Activated B cell treated with CpG ODN at 0.5 μM for 24 hours (primary cell): ENCODE measurements around the gene SART1. TPM values are rescaled to one million over a fixed set of nuclear protein-coding genes. Genes with fewer than 3 reads are reported as not detected.

Source experiments
- ATAC-seq: fragments of 200-7000 bp; cut with Tn5 transposase; one replicate; pipeline ENCODE4 v1.10.0; 2021; ENCODE audit warnings: low read depth, mild to moderate bottlenecking, moderate library complexity
- CTCF ChIA-PET: fragments of 350-600 bp; sonication (Branson Sonifier 250); formaldehyde crosslinking; loops from one replicate; lab custom pipeline; 2021; ENCODE audit warnings: antibody characterized with exemption; lab: Charles Lee
- POLR2A ChIA-PET: fragments of 350-600 bp; sonication (Branson Sonifier 250); formaldehyde crosslinking; loops from one replicate; lab custom pipeline; 2021; ENCODE audit warnings: antibody characterized with exemption; lab: Charles Lee
- DNase-seq: peaks from one replicate; pipeline ENCODE4 v3.0.0; 2022
- H3K27ac Mint-ChIP-seq: one replicate; pipeline ENCODE4 v1.8.0; 2020; ENCODE audit warnings: mixed read lengths
- H3K27me3 Mint-ChIP-seq: one replicate; pipeline ENCODE4 v1.8.0; 2021; ENCODE audit warnings: mixed read lengths
- H3K36me3 Mint-ChIP-seq: one replicate; pipeline ENCODE4 v1.8.0; 2021; ENCODE audit warnings: low read depth, mixed read lengths
- H3K4me1 Mint-ChIP-seq: one replicate; pipeline ENCODE4 v1.8.0; 2021; ENCODE audit warnings: mixed read lengths
- H3K4me3 Mint-ChIP-seq: one replicate; pipeline ENCODE4 v1.8.0; 2020; ENCODE audit warnings: mild to moderate bottlenecking, mixed read lengths
- H3K9me3 Mint-ChIP-seq: one replicate; pipeline ENCODE4 v1.8.0; 2020; ENCODE audit warnings: mixed read lengths
- intact Hi-C: fragments of 100-400 bp; cut with micrococcal nuclease; formaldehyde crosslinking; loops from one replicate; pipeline ENCODE4 v1.15.1; 2024
- total RNA-seq: library from RNA; stranded (reverse); gene quantifications from 2 replicates; pipeline ENCODE4 v1.2.3, GENCODE V29; 2022
- TF ChIP-seq, protein P1 (sequence below): fragments of 200-600 bp; IDR thresholded peaks from one replicate; pipeline ENCODE4 v1.8.0; 2022; ENCODE audit warnings: antibody characterized with exemption, mild to moderate bottlenecking

SART1 gene
- total RNA-seq, 1 donor from 2014 or later, result 86.6 TPM

DNA sequence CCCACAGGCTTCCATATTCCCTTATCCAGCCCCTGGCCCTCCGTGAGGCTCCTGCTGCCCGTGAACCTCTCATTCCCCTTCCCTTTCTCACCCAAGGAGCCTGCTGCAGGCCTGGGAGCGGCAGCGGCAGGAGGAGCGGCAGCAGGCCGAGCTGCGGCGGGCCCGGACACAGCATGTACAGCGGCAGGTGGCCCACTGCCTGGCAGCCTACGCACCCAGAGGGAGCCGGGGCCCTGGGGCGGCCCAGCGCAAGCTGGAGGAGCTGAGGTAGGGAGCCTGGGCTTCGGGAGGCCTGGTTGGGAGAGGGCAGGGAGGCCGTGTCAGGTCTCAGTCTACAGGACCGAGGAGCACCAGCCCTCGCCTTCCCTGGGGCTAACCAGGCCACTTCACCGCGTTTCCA is 8.1 kb upstream of the SART1 start:
- intact Hi-C loops, result no loop called here
- Mint-ChIP-seq H3K27ac (peak overlapping the region; percentile 25), H3K4me3 (no peak overlapping the region), H3K36me3 (no peaks in the 10 kb centered on the region), H3K9me3 (no peaks in the 10 kb centered on the region), H3K4me1 (peaks cover 20% of the 10 kb centered on the region), H3K27me3 (peaks cover 2% of the 10 kb centered on the region)
- no peak for DNase-seq
- no peak for ATAC-seq
- TF ChIP-seq, protein P1, sequence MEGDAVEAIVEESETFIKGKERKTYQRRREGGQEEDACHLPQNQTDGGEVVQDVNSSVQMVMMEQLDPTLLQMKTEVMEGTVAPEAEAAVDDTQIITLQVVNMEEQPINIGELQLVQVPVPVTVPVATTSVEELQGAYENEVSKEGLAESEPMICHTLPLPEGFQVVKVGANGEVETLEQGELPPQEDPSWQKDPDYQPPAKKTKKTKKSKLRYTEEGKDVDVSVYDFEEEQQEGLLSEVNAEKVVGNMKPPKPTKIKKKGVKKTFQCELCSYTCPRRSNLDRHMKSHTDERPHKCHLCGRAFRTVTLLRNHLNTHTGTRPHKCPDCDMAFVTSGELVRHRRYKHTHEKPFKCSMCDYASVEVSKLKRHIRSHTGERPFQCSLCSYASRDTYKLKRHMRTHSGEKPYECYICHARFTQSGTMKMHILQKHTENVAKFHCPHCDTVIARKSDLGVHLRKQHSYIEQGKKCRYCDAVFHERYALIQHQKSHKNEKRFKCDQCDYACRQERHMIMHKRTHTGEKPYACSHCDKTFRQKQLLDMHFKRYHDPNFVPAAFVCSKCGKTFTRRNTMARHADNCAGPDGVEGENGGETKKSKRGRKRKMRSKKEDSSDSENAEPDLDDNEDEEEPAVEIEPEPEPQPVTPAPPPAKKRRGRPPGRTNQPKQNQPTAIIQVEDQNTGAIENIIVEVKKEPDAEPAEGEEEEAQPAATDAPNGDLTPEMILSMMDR, result no peak
- ChIA-PET POLR2A (no interaction called here), CTCF (no interaction called here)

DNA sequence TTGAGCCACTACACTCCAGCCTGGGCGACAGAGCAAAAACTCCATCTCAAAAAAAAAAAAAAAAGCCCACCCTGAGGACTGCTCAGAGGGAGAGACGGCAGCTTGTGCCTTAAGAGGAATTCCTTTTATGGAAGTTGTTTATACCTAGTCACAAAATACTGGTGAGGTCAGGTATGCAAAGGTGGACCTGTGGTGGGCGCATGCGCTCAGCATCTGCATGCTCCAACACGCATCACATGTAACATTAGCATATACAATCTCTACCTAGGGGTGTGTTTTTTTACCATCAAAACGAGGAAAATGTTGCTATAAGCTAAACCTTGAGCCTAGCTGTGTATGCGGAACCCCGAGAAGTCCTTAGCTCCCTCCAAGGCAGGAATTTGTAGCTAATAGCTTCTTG is 6.8 kb upstream of the SART1 start:
- no peaks in the 10 kb centered on the region for H3K9me3 Mint-ChIP-seq
- POLR2A ChIA-PET, result interaction anchor here (0.6 to 0.7 kb wide), 3 partner anchors 100 to 1447 kb away, joined by 3 read pairs; no protein-coding TSS in a partner anchor
- CTCF ChIA-PET, result interaction anchor here (1.0 kb wide), 2 partner anchors 66 to 70 kb away, joined by 3 to 5 read pairs; partner anchors contain the start of gene FIBP
- DNase-seq (no peak), ATAC-seq (no peak)
- peaks cover 21% of the 10 kb centered on the region for H3K4me1 Mint-ChIP-seq
- no peaks in the 10 kb centered on the region for H3K36me3 Mint-ChIP-seq
- no peak overlapping the region for H3K27ac Mint-ChIP-seq
- no peak overlapping the region for H3K4me3 Mint-ChIP-seq
- intact Hi-C loops, result no loop called here
- TF ChIP-seq, protein P1, result no peak
- H3K27me3 Mint-ChIP-seq, result peaks cover 2% of the 10 kb centered on the region

DNA sequence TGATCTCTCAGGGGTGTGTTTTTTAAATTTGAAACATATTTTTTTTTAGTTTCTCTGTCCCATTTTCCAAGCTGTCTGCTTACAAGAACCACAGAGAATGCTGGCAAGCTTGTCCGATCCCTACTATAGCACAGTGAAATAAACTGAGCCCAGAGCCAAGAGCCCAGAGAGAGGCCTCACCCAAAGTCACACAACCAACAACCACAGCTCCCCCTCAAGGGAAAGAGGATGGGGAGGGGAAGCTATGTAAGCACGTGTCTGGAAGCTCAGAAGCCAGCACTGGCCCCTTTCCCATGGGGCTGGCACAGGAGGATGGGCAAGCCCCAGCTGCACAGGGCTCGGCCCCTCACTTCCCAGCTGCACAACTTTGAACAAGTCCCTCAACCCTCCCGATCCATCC is 3.2 kb upstream of the SART1 start:
- ATAC-seq (no peak), DNase-seq (no peak)
- H3K36me3 Mint-ChIP-seq, result peaks cover 17% of the 10 kb centered on the region
- POLR2A ChIA-PET, result interaction anchor here (0.6 to 6.6 kb wide), 3 partner anchors 10 to 68 kb away, joined by 3 to 142 read pairs (median 4); partner anchors contain the start of genes CCDC85B and FIBP
- H3K4me3 Mint-ChIP-seq, result no peak overlapping the region
- peak overlapping the region; percentile 68 for H3K27ac Mint-ChIP-seq
- TF ChIP-seq, protein P1, result no peak
- CTCF ChIA-PET, result interaction anchor here (0.8 to 3.0 kb wide), 3 partner anchors 64 to 74 kb away, joined by 3 to 12 read pairs (median 6); partner anchors contain the start of gene CCDC85B
- intact Hi-C loops, result no loop called here
- peaks cover 43% of the 10 kb centered on the region for H3K4me1 Mint-ChIP-seq
- H3K27me3 Mint-ChIP-seq, result no peaks in the 10 kb centered on the region
- H3K9me3 Mint-ChIP-seq, result no peaks in the 10 kb centered on the region

DNA sequence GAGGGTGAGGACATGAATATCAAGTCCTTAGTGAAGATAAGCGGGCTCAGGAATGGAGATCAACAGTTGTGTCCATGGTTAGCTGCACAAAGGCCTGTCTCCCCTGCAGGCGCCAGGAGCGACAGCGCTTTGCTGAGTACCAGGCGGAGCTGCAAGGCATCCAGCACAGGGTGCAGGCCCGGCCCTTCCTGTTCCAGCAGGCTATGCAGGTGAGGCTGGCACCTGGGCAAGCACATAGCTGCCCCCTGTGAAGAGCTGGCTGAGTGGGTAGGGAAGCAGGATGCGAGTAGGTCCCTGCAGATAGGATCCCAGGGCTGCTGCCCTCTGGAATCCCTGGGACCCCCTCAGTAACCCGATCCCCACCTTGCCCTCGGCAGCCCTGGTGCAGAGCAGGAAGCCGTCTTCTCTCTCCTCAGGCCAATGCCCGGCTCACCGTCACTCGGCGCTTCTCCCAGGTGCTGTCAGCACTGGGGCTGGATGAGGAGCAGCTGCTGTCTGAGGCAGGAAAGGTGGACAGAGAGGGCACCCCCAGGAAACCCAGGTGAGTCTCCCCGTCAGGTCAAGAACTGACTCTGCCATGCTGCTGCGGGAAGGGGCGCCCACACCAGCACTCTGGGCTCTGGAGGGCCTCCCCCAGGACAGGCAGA is 2.6 kb upstream of the SART1 start:
- H3K4me3 Mint-ChIP-seq, result no peak overlapping the region
- peaks cover 48% of the 10 kb centered on the region for H3K4me1 Mint-ChIP-seq
- ChIA-PET POLR2A (interaction anchor here (0.6 to 6.6 kb wide), 3 partner anchors 10 to 68 kb away, joined by 3 to 142 read pairs (median 4); partner anchors contain the start of genes CCDC85B and FIBP), CTCF (interaction anchor here (0.8 to 3.0 kb wide), 3 partner anchors 63 to 74 kb away, joined by 3 to 12 read pairs (median 6); partner anchors contain the start of gene CCDC85B)
- intact Hi-C loops, result no loop called here
- TF ChIP-seq, protein P1, result no peak
- no peaks in the 10 kb centered on the region for H3K9me3 Mint-ChIP-seq
- no peak for ATAC-seq
- DNase-seq, result no peak
- H3K36me3 Mint-ChIP-seq, result peaks cover 20% of the 10 kb centered on the region
- H3K27me3 Mint-ChIP-seq, result no peaks in the 10 kb centered on the region
- H3K27ac Mint-ChIP-seq, result peak overlapping the region; percentile 68

DNA sequence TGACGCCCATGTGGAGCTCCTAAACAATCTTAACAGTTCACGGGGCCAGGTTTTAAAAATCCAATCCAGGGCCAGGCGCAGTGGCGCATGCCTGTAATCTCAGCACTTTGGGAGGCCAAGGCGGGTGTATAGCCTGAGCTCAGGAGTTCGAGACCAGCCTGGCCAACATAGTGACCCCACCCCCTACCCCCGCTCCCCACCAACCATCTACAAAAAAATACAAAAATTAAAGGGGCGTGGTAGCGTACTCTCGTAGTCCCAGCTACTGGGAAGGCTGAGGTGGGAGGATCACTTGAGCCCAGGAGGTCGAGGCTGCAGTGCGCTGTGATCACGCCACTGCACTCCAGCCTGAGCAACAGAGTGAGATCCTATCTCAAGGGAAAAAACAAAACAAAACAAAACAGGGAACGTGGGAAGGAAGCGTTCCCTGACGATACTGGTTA is 689 bp upstream of the SART1 start:
- ChIA-PET CTCF (interaction anchor here (1.1 to 1.7 kb wide), 3 partner anchors 70 to 76 kb away, joined by 3 to 12 read pairs (median 3); partner anchors contain the start of gene FIBP), POLR2A (interaction anchor here (0.6 to 6.6 kb wide), 15 partner anchors 10 to 695 kb away, joined by 3 to 142 read pairs (median 4); partner anchors contain the start of genes CCDC85B, CFL1, FIBP and FOSL1)
- intact Hi-C loops, result loop anchor here (1.0 to 2.0 kb wide), 5 partner anchors 32 to 102 kb away; partner anchors contain the start of genes BANF1, C11orf68, DRAP1 and EIF1AD
- peaks cover 40% of the 10 kb centered on the region for H3K36me3 Mint-ChIP-seq
- H3K27me3 Mint-ChIP-seq, result no peaks in the 10 kb centered on the region
- peak overlapping the region; percentile 97 for H3K4me3 Mint-ChIP-seq
- DNase-seq (no peak), ATAC-seq (peak; percentile 2)
- no peaks in the 10 kb centered on the region for H3K9me3 Mint-ChIP-seq
- peak overlapping the region; percentile 95 for H3K27ac Mint-ChIP-seq
- TF ChIP-seq, protein P1, result no peak
- H3K4me1 Mint-ChIP-seq, result peaks cover 50% of the 10 kb centered on the region
